ENCODE results near the gene CDT1.

Gene CDT1

DNA sequence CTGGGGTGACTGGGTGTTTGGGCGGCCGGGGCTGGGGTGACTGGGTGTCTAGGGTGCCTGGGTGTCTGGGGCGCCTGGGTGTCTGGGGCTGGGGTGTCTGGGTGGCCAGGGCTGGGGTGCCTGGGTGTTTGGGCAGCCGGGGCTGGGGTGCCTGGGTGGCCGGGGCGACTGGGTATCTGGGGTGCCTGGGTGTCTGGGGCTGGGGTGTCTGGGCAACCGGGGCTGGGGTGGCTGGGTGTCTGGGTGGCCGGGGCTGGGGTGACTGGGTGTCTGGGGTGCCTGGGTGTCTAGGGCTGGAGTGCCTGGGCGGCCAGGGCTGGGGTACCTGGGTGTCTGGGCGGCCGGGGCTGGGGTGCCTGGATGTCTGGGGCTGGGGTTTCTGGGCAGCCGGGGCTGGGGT lies 21.6 kb downstream of the CDT1 start:
- H3K23ac ChIP-seq (ENCODE audit: low read length in 2 of 2) = no peak overlapping the region
- no peaks in the 10 kb centered on the region for H3K27me3 ChIP-seq (ENCODE audit: control insufficient read depth in 1 of 2, insufficient read depth in 1 of 2, low read length in 2 of 2)
- 91% methylated on average over 11 of the region's 12 CpGs for WGBS
- no peak overlapping the region for H2AK5ac ChIP-seq (ENCODE audit: low read length, severe bottlenecking)
- no peak overlapping the region for H4K8ac ChIP-seq (ENCODE audit: low read length)
- H2AFZ ChIP-seq (ENCODE audit: low read depth, low read length) = no peak overlapping the region
- no peak overlapping the region for H2BK15ac ChIP-seq (ENCODE audit: low read depth, poor library complexity, severe bottlenecking)
- H3K79me1 ChIP-seq (replicated peaks; ENCODE audit: low read length, poor library complexity, severe bottlenecking) = no peaks in the 10 kb centered on the region
- no peak overlapping the region for H3K14ac ChIP-seq (ENCODE audit: low read length in 2 of 2)
- H3K18ac ChIP-seq (ENCODE audit: low read depth in 1 of 2, low read length in 2 of 2) = no peak overlapping the region
- no peak for DNase-seq
- H3K9me3 ChIP-seq (ENCODE audit: control insufficient read depth, low read length) = no peaks in the 10 kb centered on the region
- H3K9ac ChIP-seq (ENCODE audit: low read length) = no peak overlapping the region
- peaks cover 30 to 88% of the 10 kb centered on the region in 2 experiments for H3K36me3 ChIP-seq (ENCODE audit: control insufficient read depth in 1 of 2, insufficient read depth in 2 of 2, low read depth in 1 of 2, low read length in 2 of 2)
- no peak overlapping the region for H3K27ac ChIP-seq (ENCODE audit: low read length, poor library complexity, severe bottlenecking)
- no peak overlapping the region for H3K4me2 ChIP-seq (ENCODE audit: low read length, poor library complexity, severe bottlenecking)
- no peaks in the 10 kb centered on the region for H3K4me1 ChIP-seq (ENCODE audit: control insufficient read depth, insufficient read depth, low read depth, low read length)
- H3K4me3 ChIP-seq (ENCODE audit: insufficient read depth in 1 of 2, low read depth in 1 of 2, low read length in 2 of 2) = no peak overlapping the region
- no peak overlapping the region for H4K91ac ChIP-seq (ENCODE audit: low read length)
- no peak overlapping the region for H2BK120ac ChIP-seq (ENCODE audit: low read depth, low read length)
- H2BK5ac ChIP-seq (ENCODE audit: low read depth, low read length, poor library complexity, severe bottlenecking) = no peak overlapping the region
- no peak overlapping the region for H3K4ac ChIP-seq (ENCODE audit: low read depth in 1 of 2, low read length in 2 of 2)
- H2BK12ac ChIP-seq (ENCODE audit: low read length in 2 of 2) = no peak overlapping the region

DNA sequence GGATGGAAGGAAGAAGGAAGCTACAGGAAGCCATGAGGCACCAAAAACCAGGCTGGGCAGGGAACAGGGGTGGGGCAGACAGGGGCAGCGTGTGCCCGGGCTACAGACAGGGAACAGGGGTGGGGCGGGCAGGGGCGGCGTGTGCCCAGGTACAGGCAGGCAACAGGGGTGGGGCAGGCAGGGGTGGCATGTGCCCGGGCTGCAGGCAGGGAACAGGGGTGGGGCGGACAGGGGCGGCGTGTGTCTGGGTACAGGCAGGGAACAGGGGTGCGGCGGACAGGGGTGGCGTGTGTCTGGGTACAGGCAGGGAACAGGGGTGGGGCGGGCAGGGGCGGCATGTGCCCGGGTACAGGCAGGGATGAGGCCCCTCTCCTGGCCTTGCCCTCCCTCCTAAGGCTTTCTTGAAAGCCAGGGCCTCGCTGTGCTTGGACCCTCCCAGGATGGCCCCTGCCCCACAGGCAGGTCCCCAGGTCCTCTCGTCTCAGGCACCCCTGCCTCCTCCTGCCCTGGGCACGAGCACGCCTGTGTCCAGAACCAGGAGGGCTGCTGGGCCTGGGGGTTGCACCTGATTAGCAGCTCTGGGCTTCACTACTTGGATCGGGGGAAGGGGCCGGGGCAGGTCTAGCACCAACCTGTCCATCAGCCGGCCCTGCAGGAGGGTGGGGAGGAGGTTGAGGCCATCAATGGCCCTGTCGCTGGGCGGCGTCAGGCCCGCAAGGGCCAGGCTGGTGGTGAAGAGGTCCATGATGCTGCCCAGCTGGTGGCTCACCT lies 22.7 kb downstream of the CDT1 start:
- H4K8ac ChIP-seq (ENCODE audit: low read length) = no peak overlapping the region
- 99% methylated on average over 23 of the region's 26 CpGs for WGBS
- no peak overlapping the region for H3K4me2 ChIP-seq (ENCODE audit: low read length, poor library complexity, severe bottlenecking)
- no peaks in the 10 kb centered on the region for H3K27me3 ChIP-seq (ENCODE audit: control insufficient read depth in 1 of 2, insufficient read depth in 1 of 2, low read length in 2 of 2)
- H2AK5ac ChIP-seq (ENCODE audit: low read length, severe bottlenecking) = no peak overlapping the region
- H2AFZ ChIP-seq (ENCODE audit: low read depth, low read length) = no peak overlapping the region
- H3K14ac ChIP-seq (ENCODE audit: low read length in 2 of 2) = no peak overlapping the region
- H3K23ac ChIP-seq (ENCODE audit: low read length in 2 of 2) = no peak overlapping the region
- no peak overlapping the region for H3K4ac ChIP-seq (ENCODE audit: low read depth in 1 of 2, low read length in 2 of 2)
- no peak overlapping the region for H2BK120ac ChIP-seq (ENCODE audit: low read depth, low read length)
- H3K4me1 ChIP-seq (ENCODE audit: control insufficient read depth, insufficient read depth, low read depth, low read length) = no peaks in the 10 kb centered on the region
- H3K9me3 ChIP-seq (ENCODE audit: control insufficient read depth, low read length) = no peaks in the 10 kb centered on the region
- no peak overlapping the region for H4K91ac ChIP-seq (ENCODE audit: low read length)
- H3K18ac ChIP-seq (ENCODE audit: low read depth in 1 of 2, low read length in 2 of 2) = no peak overlapping the region
- H3K9ac ChIP-seq (ENCODE audit: low read length) = no peak overlapping the region
- no peak overlapping the region for H2BK15ac ChIP-seq (ENCODE audit: low read depth, poor library complexity, severe bottlenecking)
- DNase-seq = no peak
- no peak overlapping the region for H2BK12ac ChIP-seq (ENCODE audit: low read length in 2 of 2)
- no peaks in the 10 kb centered on the region for H3K79me1 ChIP-seq (replicated peaks; ENCODE audit: low read length, poor library complexity, severe bottlenecking)
- no peak overlapping the region for H2BK5ac ChIP-seq (ENCODE audit: low read depth, low read length, poor library complexity, severe bottlenecking)
- H3K36me3 ChIP-seq (ENCODE audit: control insufficient read depth in 1 of 2, insufficient read depth in 2 of 2, low read depth in 1 of 2, low read length in 2 of 2) = peaks cover 30 to 87% of the 10 kb centered on the region in 2 experiments
- no peak overlapping the region for H3K27ac ChIP-seq (ENCODE audit: low read length, poor library complexity, severe bottlenecking)
- no peak overlapping the region for H3K4me3 ChIP-seq (ENCODE audit: insufficient read depth in 1 of 2, low read depth in 1 of 2, low read length in 2 of 2)

DNA sequence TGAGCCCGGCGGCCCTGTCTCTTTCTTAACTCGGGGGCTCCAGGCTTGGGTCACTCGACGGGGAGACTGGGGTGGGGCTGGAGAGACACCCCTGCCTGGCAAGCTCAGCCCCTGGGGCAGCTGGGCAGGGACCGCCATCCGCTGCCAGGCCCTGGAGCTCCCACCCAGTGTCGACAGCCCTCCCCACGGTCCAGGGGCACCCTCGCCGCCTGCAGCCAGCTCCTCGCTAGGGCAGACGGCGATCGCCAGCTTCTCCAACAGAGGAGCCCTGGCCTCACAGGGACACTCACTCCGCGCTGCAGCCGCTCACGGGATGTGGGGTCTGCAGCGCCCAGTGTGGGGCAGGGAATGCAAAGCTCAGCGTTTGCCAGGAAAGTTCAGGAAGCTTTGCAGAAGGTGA lies 24.1 kb downstream of the CDT1 start:
- H2AK5ac ChIP-seq (ENCODE audit: low read length, severe bottlenecking) = no peak overlapping the region
- peaks cover 10% of the 10 kb centered on the region for H3K4me1 ChIP-seq (ENCODE audit: control insufficient read depth, insufficient read depth, low read depth, low read length)
- H2BK12ac ChIP-seq (ENCODE audit: low read length in 2 of 2) = no peak overlapping the region
- 97% methylated on average over 21 of the region's 21 CpGs for WGBS
- no peak overlapping the region for H4K91ac ChIP-seq (ENCODE audit: low read length)
- H3K36me3 ChIP-seq (ENCODE audit: control insufficient read depth in 1 of 2, insufficient read depth in 2 of 2, low read depth in 1 of 2, low read length in 2 of 2) = peaks cover 19 to 72% of the 10 kb centered on the region in 2 experiments
- H3K27ac ChIP-seq (ENCODE audit: low read length, poor library complexity, severe bottlenecking) = no peak overlapping the region
- H3K9ac ChIP-seq (ENCODE audit: low read length) = no peak overlapping the region
- no peak overlapping the region for H3K23ac ChIP-seq (ENCODE audit: low read length in 2 of 2)
- H2BK120ac ChIP-seq (ENCODE audit: low read depth, low read length) = no peak overlapping the region
- DNase-seq = no peak
- no peak overlapping the region for H3K18ac ChIP-seq (ENCODE audit: low read depth in 1 of 2, low read length in 2 of 2)
- no peak overlapping the region for H3K4me3 ChIP-seq (ENCODE audit: insufficient read depth in 1 of 2, low read depth in 1 of 2, low read length in 2 of 2)
- no peak overlapping the region for H3K14ac ChIP-seq (ENCODE audit: low read length in 2 of 2)
- H2BK15ac ChIP-seq (ENCODE audit: low read depth, poor library complexity, severe bottlenecking) = no peak overlapping the region
- no peak overlapping the region for H2BK5ac ChIP-seq (ENCODE audit: low read depth, low read length, poor library complexity, severe bottlenecking)
- H3K4me2 ChIP-seq (ENCODE audit: low read length, poor library complexity, severe bottlenecking) = no peak overlapping the region
- H3K27me3 ChIP-seq (ENCODE audit: control insufficient read depth in 1 of 2, insufficient read depth in 1 of 2, low read length in 2 of 2) = no peaks in the 10 kb centered on the region
- no peak overlapping the region for H4K8ac ChIP-seq (ENCODE audit: low read length)
- H3K9me3 ChIP-seq (ENCODE audit: control insufficient read depth, low read length) = no peaks in the 10 kb centered on the region
- no peak overlapping the region for H2AFZ ChIP-seq (ENCODE audit: low read depth, low read length)
- H3K4ac ChIP-seq (ENCODE audit: low read depth in 1 of 2, low read length in 2 of 2) = no peak overlapping the region
- no peaks in the 10 kb centered on the region for H3K79me1 ChIP-seq (replicated peaks; ENCODE audit: low read length, poor library complexity, severe bottlenecking)

DNA sequence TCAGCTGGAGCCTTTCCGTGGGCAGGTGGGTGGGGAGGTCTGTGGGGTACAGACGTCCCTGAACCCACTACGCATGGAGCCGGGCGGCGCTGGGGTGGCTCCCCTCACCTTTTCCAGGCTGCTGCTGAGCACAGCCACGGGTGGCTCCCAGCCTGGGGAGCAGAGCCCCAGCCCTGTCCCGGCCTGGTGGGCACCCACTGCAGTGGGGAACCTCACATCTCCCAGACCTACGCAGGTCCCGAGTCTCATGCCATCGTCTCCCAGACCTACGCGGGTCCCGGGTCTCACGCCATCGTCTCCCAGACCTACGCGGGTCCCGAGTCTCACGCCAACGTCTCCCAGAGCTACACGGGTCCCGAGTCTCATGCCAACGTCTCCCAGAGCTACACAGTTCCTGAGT lies 25.1 kb downstream of the CDT1 start:
- Histone ChIP-seq H2AFZ (ENCODE audit: low read depth, low read length) (no peak overlapping the region), H3K23ac (ENCODE audit: low read length in 2 of 2) (no peak overlapping the region), H3K36me3 (ENCODE audit: control insufficient read depth in 1 of 2, insufficient read depth in 2 of 2, low read depth in 1 of 2, low read length in 2 of 2) (peaks cover 17 to 67% of the 10 kb centered on the region in 2 experiments), H2BK5ac (ENCODE audit: low read depth, low read length, poor library complexity, severe bottlenecking) (no peak overlapping the region), H3K18ac (ENCODE audit: low read depth in 1 of 2, low read length in 2 of 2) (no peak overlapping the region), H2BK12ac (ENCODE audit: low read length in 2 of 2) (no peak overlapping the region), H3K9ac (ENCODE audit: low read length) (no peak overlapping the region), H3K14ac (ENCODE audit: low read length in 2 of 2) (no peak overlapping the region), H2BK120ac (ENCODE audit: low read depth, low read length) (no peak overlapping the region), H3K27ac (ENCODE audit: low read length, poor library complexity, severe bottlenecking) (no peak overlapping the region), H3K4me2 (ENCODE audit: low read length, poor library complexity, severe bottlenecking) (no peak overlapping the region), H3K27me3 (ENCODE audit: control insufficient read depth in 1 of 2, insufficient read depth in 1 of 2, low read length in 2 of 2) (no peaks in the 10 kb centered on the region), H2AK5ac (ENCODE audit: low read length, severe bottlenecking) (no peak overlapping the region), H3K4ac (ENCODE audit: low read depth in 1 of 2, low read length in 2 of 2) (no peak overlapping the region), H4K8ac (ENCODE audit: low read length) (no peak overlapping the region), H4K91ac (ENCODE audit: low read length) (no peak overlapping the region), H3K4me3 (ENCODE audit: insufficient read depth in 1 of 2, low read depth in 1 of 2, low read length in 2 of 2) (no peak overlapping the region), H2BK15ac (ENCODE audit: low read depth, poor library complexity, severe bottlenecking) (no peak overlapping the region), H3K4me1 (ENCODE audit: control insufficient read depth, insufficient read depth, low read depth, low read length) (peaks cover 12% of the 10 kb centered on the region), H3K9me3 (ENCODE audit: control insufficient read depth, low read length) (no peaks in the 10 kb centered on the region), H3K79me1 (replicated peaks; ENCODE audit: low read length, poor library complexity, severe bottlenecking) (no peaks in the 10 kb centered on the region)
- no peak for DNase-seq
- WGBS = 93% methylated on average over 24 of the region's 24 CpGs

Data from mesenchymal stem cell (in vitro differentiated cells and primary cell).